ENCODE measurements around the gene CAMSAP2. TPM values are rescaled to one million over a fixed set of nuclear protein-coding genes. Genes with fewer than 3 reads are reported as not detected.
A peak's percentile ranks its signal among the peaks of the same experiment; 100 is the strongest.
"Not testable (repeated sequence)": the region's sequence is repeated elsewhere in the genome, so short reads cannot be mapped to it uniquely, and the experiment has no call there.

Gene CAMSAP2
- total RNA-seq, 1 donor, result 55.7 TPM

DNA sequence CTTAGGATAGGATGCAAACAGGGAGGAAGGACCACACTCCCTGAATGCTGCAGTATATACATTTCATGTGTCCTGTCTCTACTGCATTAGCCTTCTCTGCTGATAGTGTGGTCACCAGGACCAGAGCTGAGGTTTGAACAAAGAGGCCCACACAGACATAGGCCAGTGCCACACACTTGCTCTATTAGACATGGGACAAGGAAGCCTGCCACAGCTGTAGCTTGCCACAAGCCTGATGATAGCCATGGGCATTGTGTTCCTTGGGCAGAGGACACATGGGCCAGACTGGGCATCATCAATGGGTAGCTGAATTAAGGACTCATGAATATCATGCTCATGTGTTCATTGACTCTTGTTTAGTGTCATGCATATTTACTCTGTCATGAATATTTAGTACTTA, 10.4 kb downstream of the CAMSAP2 start:
- no peak for DNase-seq (ENCODE audit: low read depth)
- TF ChIP-seq, protein P1, sequence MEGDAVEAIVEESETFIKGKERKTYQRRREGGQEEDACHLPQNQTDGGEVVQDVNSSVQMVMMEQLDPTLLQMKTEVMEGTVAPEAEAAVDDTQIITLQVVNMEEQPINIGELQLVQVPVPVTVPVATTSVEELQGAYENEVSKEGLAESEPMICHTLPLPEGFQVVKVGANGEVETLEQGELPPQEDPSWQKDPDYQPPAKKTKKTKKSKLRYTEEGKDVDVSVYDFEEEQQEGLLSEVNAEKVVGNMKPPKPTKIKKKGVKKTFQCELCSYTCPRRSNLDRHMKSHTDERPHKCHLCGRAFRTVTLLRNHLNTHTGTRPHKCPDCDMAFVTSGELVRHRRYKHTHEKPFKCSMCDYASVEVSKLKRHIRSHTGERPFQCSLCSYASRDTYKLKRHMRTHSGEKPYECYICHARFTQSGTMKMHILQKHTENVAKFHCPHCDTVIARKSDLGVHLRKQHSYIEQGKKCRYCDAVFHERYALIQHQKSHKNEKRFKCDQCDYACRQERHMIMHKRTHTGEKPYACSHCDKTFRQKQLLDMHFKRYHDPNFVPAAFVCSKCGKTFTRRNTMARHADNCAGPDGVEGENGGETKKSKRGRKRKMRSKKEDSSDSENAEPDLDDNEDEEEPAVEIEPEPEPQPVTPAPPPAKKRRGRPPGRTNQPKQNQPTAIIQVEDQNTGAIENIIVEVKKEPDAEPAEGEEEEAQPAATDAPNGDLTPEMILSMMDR (IDR thresholded peaks at IDR 0.05; ENCODE audit: insufficient read depth, low read depth, low read length), result no peak

DNA sequence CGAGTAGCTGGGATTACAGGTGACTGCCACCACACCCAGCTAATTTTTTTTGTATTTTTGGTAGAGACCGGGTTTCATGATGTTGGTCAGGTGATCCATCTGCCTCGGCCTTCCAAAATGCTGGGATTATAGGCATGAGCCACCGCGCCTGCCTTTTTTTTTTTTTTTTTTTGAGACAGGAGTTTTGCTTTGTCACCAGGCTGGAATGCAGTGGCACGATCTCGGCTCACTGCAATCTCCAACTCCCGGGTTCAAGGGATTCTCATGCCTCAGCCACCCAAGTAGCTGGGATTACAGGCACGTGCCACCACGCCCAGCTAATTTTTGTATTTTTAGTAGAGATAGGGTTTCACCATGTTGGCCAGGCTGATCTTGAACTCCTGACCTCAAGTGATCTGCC, 12.1 kb downstream of the CAMSAP2 start:
- DNase-seq (ENCODE audit: low read depth); H3K4me3 ChIP-seq (ENCODE audit: low read depth, low read length): not testable (repeated sequence)

More for the DNA sequence above, 10.4 kb downstream of the CAMSAP2 start:
- no peak overlapping the region for H3K4me3 ChIP-seq (ENCODE audit: low read depth, low read length)

DNA sequence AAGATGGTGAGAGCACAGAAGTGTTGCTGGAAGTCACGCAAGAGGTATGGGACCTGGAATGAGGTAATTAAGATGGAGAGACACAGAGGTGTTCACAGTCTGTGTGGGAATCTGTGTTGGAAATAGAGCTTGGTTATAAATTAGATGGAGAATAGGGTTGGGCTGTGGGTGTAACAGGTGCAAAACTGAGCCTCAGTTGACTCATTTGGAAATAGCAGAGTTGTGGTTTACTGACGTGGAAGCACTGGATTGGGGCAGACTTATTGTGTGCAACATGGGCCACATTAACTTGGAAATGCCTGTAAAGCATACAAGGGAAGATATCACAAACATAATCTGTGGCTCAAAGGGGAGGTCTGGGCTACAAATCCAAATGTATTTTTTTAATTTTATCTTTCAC, 13.0 kb downstream of the CAMSAP2 start:
- TF ChIP-seq, protein P1 (IDR thresholded peaks at IDR 0.05; ENCODE audit: insufficient read depth, low read depth, low read length), result no peak
- no peak overlapping the region for H3K4me3 ChIP-seq (ENCODE audit: low read depth, low read length)
- DNase-seq (ENCODE audit: low read depth), result no peak

DNA sequence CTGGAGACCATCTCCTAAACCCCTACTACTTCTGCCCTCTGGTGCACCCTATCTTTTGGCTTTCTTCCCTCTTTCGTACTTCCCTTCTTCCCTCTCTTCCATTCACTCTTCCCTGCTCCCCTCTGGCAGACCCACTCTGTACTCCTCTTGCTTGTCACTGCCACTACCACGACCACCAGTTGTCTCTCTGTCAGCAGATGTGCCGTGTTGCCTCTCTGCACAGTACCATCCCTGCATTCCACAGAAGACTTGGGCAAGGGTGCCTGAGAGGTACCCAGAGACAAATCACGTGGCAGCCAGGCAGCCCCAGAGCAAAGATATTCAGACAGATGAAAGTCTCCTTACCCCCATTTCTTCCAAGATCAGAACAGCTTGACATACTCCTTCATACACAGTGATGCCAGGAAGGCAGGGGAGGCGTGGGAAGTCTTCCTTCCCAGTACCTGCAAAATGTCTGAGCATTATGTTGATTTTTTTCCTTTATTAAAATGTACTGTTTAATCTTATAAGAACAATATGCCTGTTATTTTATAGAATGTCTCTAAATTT, 15.0 kb downstream of the CAMSAP2 start:
- DNase-seq (ENCODE audit: low read depth), result no peak
- no peak overlapping the region for H3K4me3 ChIP-seq (ENCODE audit: low read depth, low read length)
- TF ChIP-seq, protein P1 (IDR thresholded peaks at IDR 0.05; ENCODE audit: insufficient read depth, low read depth, low read length), result no peak

DNA sequence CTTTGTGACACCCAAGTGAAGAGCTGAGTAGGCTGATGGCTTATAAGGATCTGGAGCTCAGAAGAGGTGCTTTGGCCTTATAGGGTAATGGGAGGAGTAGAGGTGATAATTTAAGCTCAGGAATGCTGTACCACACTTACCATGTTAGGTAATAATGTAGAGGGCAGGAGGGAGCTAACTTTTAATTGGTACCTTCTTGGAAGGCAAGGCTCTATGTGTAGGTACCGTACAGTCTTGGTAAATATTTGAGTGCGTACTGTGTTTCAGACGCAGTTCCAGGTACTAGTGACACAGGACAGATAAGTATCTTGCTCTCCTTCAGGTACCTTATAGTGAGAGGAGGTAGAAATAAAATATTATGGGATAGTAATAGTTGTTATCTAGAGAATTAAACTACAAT, 16.8 kb downstream of the CAMSAP2 start:
- TF ChIP-seq, protein P1 (IDR thresholded peaks at IDR 0.05; ENCODE audit: insufficient read depth, low read depth, low read length), result no peak
- no peak for DNase-seq (ENCODE audit: low read depth)
- H3K4me3 ChIP-seq (ENCODE audit: low read depth, low read length), result no peak overlapping the region

DNA sequence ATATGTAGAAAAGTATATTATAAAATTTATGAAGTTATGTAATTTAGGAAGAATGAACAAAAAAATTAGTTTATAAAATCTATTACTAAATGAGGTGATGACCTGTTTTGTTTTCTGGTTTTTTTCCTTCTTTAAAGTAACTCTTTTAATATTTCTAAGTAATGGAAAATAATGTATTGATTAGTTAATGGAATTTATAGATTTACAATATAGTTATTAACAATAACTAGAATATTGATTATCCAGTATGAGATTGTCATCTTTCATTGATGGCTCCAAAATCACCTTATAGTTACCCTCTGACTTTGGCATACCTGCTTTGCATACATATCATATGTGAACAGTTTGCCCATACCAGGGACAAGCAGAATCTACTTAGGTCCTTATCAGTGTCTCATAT, 23.4 kb downstream of the CAMSAP2 start:
- no peak for DNase-seq (ENCODE audit: low read depth)
- no peak overlapping the region for H3K4me3 ChIP-seq (ENCODE audit: low read depth, low read length)
- TF ChIP-seq, protein P1 (IDR thresholded peaks at IDR 0.05; ENCODE audit: insufficient read depth, low read depth, low read length), result no peak

DNA sequence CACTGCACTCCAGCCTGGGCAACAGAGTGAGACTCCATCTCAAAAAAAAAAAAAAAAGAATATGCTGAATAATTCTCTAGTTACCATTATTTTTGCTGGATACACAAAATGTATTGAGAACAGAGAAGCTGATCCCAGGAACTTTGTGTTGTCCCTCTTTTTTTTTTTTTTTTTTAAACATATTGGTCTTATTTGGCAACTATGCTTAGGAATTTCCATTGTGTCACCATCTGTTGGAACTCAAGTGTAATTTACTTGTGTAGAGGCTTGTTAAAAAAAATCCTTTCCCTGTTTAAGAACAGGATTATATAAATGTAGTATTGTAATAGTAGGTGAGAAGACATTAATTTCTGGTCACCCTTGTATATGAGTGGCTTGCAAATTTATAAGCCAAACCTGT, 28.6 kb downstream of the CAMSAP2 start:
- no peak overlapping the region for H3K4me3 ChIP-seq (ENCODE audit: low read depth, low read length)
- TF ChIP-seq, protein P1 (IDR thresholded peaks at IDR 0.05; ENCODE audit: insufficient read depth, low read depth, low read length), result no peak
- peak; percentile 24 for DNase-seq (ENCODE audit: low read depth)
